Sigmoid colon (tissue), 7 donors: ENCODE results near the gene CAPN12. TPM values are rescaled to one million over a fixed set of nuclear protein-coding genes. Genes with fewer than 3 reads are reported as not detected.
A peak's percentile ranks its signal among the peaks of the same experiment; 100 is the strongest.

Source experiments
- DNase-seq: peaks from one replicate; pipeline ENCODE4 v3.0.0-alpha.2; 2019
- H3K27ac ChIP-seq, 4 donors: fragments of 200-600 bp; sonication (generic); one replicate each; pipeline ENCODE4 v1.5.1; 2016 to 2019; ENCODE audit warnings: mild to moderate bottlenecking in 1 of 4
- H3K27me3 ChIP-seq, 3 donors: fragments of 200-600 bp; sonication (generic); one replicate each; pipeline ENCODE4 v1.5.1; 2019; ENCODE audit warnings: mild to moderate bottlenecking in 1 of 3
- H3K36me3 ChIP-seq, 4 donors: fragments of 200-600 bp; sonication (generic); one replicate each; pipeline ENCODE4 v1.5.1; 2016 to 2019
- H3K4me1 ChIP-seq, 4 donors: fragments of 200-600 bp; sonication (generic); one replicate each; pipeline ENCODE4 v1.5.1; 2017 to 2019
- H3K4me3 ChIP-seq, 4 donors: fragments of 200-600 bp; sonication (generic); one replicate each; pipeline ENCODE4 v1.5.1; 2017 to 2019; ENCODE audit warnings: mild to moderate bottlenecking in 2 of 4, moderate library complexity in 1 of 4
- H3K9me3 ChIP-seq, 4 donors: fragments of 200-600 bp in 3 of 4; sonication (generic) in 3 of 4; one replicate each; pipeline versions ENCODE4 v1.5.1 to v1.6.1; 2013 to 2019
- CTCF ChIP-seq, 4 experiments: fragments of 450-650 bp in 3 of 4; fragments of 200-600 bp in 1 of 4; IDR thresholded peaks; one replicate each; pipeline ENCODE4 v1.5.1; 2016 to 2019; ENCODE audit warnings: antibody characterized with exemption in 4 of 4, mild to moderate bottlenecking in 3 of 4, moderate library complexity in 2 of 4
- EP300 ChIP-seq, 4 donors: sonication (generic); formaldehyde crosslinking; IDR thresholded peaks; one replicate each; pipeline ENCODE4 v1.6.1; 2017; ENCODE audit warnings: antibody characterized with exemption in 4 of 4
- POLR2A ChIP-seq, 2 donors: fragments of 450-650 bp; IDR thresholded peaks; one replicate each; pipeline ENCODE4 v1.6.1; 2016; ENCODE audit warnings: antibody characterized with exemption in 2 of 2, mild to moderate bottlenecking in 2 of 2, moderate library complexity in 2 of 2
- POLR2AphosphoS5 ChIP-seq, 4 donors: sonication (generic); formaldehyde crosslinking; IDR thresholded peaks; one replicate each; pipeline ENCODE4 v1.6.1; 2017; ENCODE audit warnings: antibody characterized with exemption in 4 of 4
- WGBS, 2 donors: extraction: QIAGEN DNeasy Blood & Tissue Kit; methylation state at CpG; one replicate each; pipeline ENCODE4 v1.1.7; 2013; 5-methylcytosine and 5-hydroxymethylcytosine counted together
- intact Hi-C: fragments of 100-400 bp; cut with DNase I; formaldehyde crosslinking; loops from one replicate; pipeline ENCODE4 v1.15.1; 2023
- polyA plus RNA-seq, 3 donors: library from polyadenylated mRNA; stranded (reverse); fragments of 200-250 nt; gene quantifications; one replicate each; pipeline ENCODE4 v1.2.3, GENCODE V29; 2013
- total RNA-seq, 4 donors: library from RNA; depleted of rRNA; stranded (reverse); fragments of >200 nt; gene quantifications; one replicate each; pipeline ENCODE4 v1.1.0, GENCODE V29; 2016
- donor health status: healthy with polysubstance abuse.
- donor health status: Bipolar disorder and iron deficiency.
- donor health status: healthy.

CAPN12 gene
- total and polyA plus RNA-seq, 7 donors: 0.33 to 14.3 (median 4.2) TPM; not detected in 1

DNA sequence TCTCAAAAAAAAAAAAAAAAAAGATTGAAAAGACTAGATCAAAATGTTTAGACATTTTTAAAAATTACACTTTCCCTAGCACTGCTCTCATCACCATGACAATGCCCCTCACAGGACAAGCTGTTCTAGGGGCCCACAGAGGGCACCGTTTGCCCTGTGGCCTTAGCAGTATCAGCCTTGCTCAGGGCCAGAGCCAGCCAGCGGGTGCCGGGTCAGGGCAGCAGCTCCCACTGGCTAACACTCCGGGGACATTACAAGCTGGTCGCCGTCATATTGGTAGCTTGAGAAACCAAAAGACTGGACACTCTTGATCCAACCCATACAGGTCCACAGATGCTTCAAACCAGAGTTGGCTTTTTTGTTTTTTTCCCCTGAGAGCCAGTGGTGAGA, 18.0 kb downstream of the CAPN12 start:
- Histone ChIP-seq H3K36me3 (peaks cover 41 to 93% (median 83%) of the 10 kb centered on the region in 4 donors), H3K27me3 (no peaks in the 10 kb centered on the region), H3K4me3 (no peak overlapping the region), H3K27ac (peak overlapping the region; percentile 41 to 80 (median 60)), H3K9me3 (no peaks in the 10 kb centered on the region), H3K4me1 (peaks cover 0 to 41% (median 23%) of the 10 kb centered on the region in 4 donors)
- DNase-seq: no peak
- 92 to 93% methylated on average over 6 of the region's 6 CpGs for WGBS, 2 donors
- no peak for TF ChIP-seq EP300 (IDR thresholded peaks at IDR 0.05)
- no peak for TF ChIP-seq POLR2A (IDR thresholded peaks at IDR 0.05)
- TF ChIP-seq CTCF (IDR thresholded peaks at IDR 0.05): no peak
- TF ChIP-seq POLR2AphosphoS5 (IDR thresholded peaks at IDR 0.05): no peak
- intact Hi-C loops: no loop called here

DNA sequence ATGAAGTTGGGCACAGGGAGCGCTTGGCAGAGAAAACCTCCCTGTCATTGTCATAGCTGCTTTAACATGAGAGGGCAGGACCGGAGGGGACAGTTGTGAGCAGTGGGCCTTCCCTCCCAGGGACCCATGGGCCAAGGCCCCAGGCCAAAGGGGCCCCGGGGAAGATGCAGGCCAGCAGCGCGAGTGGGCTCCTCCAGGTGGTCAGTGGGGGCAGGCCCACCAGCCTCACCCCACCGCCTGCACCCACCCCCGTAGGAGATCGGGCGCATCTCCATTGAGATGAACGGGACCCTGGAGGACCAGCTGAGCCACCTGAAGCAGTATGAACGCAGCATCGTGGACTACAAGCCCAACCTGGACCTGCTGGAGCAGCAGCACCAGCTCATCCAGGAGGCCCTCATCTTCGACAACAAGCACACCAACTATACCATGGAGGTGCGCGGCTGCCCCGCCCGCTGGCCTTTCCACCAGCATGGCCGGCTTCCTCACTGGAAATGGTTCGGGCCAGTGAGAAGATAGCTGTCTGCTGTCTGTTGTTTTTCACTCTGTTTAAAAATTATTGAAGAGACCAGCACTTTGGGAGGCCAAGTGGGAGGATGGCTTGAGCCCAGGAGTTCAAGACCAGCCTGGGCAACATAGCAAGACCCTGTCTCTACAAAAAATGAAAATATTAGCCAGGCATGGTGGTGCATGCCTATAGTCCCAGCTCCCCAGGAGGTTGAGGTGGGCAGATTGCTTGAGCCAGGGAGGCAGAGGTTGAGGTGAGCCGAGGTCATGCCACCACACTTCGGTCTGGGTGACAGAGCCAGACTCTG, 18.6 kb downstream of the CAPN12 start:
- intact Hi-C loops: no loop called here
- WGBS, 2 donors: 90 to 93% methylated on average over 21 of the region's 21 CpGs
- no peak for TF ChIP-seq CTCF (IDR thresholded peaks at IDR 0.05)
- TF ChIP-seq EP300 (IDR thresholded peaks at IDR 0.05): no peak
- peaks cover 0 to 47% (median 25%) of the 10 kb centered on the region in 4 donors for H3K4me1 ChIP-seq
- H3K27me3 ChIP-seq: no peaks in the 10 kb centered on the region
- peaks cover 45 to 93% (median 84%) of the 10 kb centered on the region in 4 donors for H3K36me3 ChIP-seq
- no peak overlapping the region for H3K4me3 ChIP-seq
- H3K9me3 ChIP-seq: no peaks in the 10 kb centered on the region
- peak overlapping the region; percentile 41 to 80 (median 60) for H3K27ac ChIP-seq
- no peak for DNase-seq

DNA sequence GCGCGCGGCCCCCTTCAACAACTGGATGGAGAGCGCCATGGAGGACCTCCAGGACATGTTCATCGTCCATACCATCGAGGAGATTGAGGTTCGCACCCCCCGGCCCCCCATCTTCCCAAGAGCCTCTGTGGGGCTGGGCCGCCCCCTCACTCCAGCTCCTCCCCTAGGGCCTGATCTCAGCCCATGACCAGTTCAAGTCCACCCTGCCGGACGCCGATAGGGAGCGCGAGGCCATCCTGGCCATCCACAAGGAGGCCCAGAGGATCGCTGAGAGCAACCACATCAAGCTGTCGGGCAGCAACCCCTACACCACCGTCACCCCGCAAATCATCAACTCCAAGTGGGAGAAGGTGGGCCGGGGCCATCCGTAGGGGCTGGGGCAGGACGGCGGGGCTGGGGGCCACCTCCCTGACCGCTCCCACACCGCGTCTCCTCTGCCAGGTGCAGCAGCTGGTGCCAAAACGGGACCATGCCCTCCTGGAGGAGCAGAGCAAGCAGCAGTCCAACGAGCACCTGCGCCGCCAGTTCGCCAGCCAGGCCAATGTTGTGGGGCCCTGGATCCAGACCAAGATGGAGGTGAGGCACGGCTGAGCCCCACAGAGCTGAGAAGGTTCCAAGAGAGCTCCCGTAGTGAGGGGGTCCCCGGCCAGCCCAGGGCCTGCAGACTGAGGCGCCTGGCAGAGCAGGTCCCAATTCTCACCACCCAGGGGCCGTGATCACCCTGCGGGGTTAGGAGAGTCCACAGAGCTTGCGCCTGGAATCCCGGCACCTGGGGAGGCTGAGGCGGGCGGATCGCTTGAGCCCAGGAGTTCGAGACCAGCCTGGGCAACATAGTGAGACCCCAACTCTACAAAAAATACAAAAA, 20.1 kb downstream of the CAPN12 start:
- no peak for DNase-seq
- Histone ChIP-seq H3K36me3 (peaks cover 45 to 94% (median 84%) of the 10 kb centered on the region in 4 donors), H3K4me1 (peaks cover 0 to 57% (median 39%) of the 10 kb centered on the region in 4 donors), H3K4me3 (no peak overlapping the region), H3K9me3 (no peaks in the 10 kb centered on the region), H3K27ac (peak overlapping the region in 2 of 4 donors; percentile 67 to 97), H3K27me3 (no peaks in the 10 kb centered on the region)
- TF ChIP-seq POLR2AphosphoS5 (IDR thresholded peaks at IDR 0.05) (no peak), CTCF (IDR thresholded peaks at IDR 0.05) (no peak)
- WGBS, 2 donors: 92 to 94% methylated on average over 42 of the region's 42 CpGs
- intact Hi-C loops: loop anchor here (5.0 kb wide), 1 partner anchor 108 kb away; the partner anchor contains the start of gene ECH1

DNA sequence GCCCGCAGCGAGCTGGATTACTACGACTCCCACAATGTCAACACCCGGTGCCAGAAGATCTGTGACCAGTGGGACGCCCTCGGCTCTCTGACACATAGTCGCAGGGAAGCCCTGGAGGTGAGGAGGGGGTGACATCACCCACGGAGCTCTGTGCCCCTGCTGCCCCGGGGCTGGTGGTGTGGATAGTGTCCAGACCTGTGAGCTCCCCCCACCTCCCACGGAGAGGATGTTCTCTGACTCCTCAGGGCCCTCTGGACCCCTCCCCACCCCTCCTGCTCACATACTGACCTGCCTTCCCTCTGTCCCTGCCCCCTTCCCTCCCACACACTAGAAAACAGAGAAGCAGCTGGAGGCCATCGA, 20.7 kb downstream of the CAPN12 start:
- Histone ChIP-seq H3K27ac (peak overlapping the region in 3 of 4 donors; percentile 67 to 97 (median 77)), H3K36me3 (peaks cover 45 to 94% (median 81%) of the 10 kb centered on the region in 4 donors), H3K4me1 (peaks cover 0 to 57% (median 44%) of the 10 kb centered on the region in 4 donors), H3K9me3 (no peaks in the 10 kb centered on the region), H3K27me3 (no peaks in the 10 kb centered on the region), H3K4me3 (no peak overlapping the region)
- intact Hi-C loops: loop anchor here (5.0 kb wide), 1 partner anchor 109 kb away; the partner anchor contains the start of gene ECH1
- TF ChIP-seq POLR2AphosphoS5 (IDR thresholded peaks at IDR 0.05) (no peak), POLR2A (IDR thresholded peaks at IDR 0.05) (no peak), CTCF (IDR thresholded peaks at IDR 0.05) (no peak), EP300 (IDR thresholded peaks at IDR 0.05) (no peak)
- DNase-seq: no peak
- 82 to 83% methylated on average over 11 of the region's 11 CpGs for WGBS, 2 donors
